Gastrocnemius medialis (tissue), 4 donors: Measurements from ENCODE around the gene DRICH1.

ENCODE experiments used
- CTCF ChIP-seq, 5 experiments: fragments of 450-650 bp in 3 of 5; fragments of 200-600 bp in 2 of 5; sonication (generic) in 2 of 5; IDR thresholded peaks in 4 of 5; conservative IDR thresholded peaks in 1 of 5; 1 replicate in 4 of 5; 2 replicates in 1 of 5; pipeline ENCODE4 v1.5.1; 2016 to 2019; ENCODE audit warnings: antibody characterized with exemption in 5 of 5, mild to moderate bottlenecking in 3 of 5, moderate library complexity in 3 of 5
- POLR2A ChIP-seq, 2 donors: fragments of 450-650 bp; IDR thresholded peaks; one replicate each; pipeline ENCODE4 v1.6.1; 2017; ENCODE audit warnings: antibody characterized with exemption in 2 of 2, mild to moderate bottlenecking in 2 of 2, moderate library complexity in 2 of 2

- TF ChIP-seq CTCF (IDR thresholded peaks at IDR 0.05 in 4 of 5, conservative IDR thresholded peaks at IDR 0.05 in 1 of 5) = no peak
- TF ChIP-seq POLR2A (IDR thresholded peaks at IDR 0.05) = no peak
Measured at GRCh38 chr22:23566705-23567475, 65.2 kb downstream of the DRICH1 start.
